GM18499 (cell line): ENCODE results near the gene ZNF182.
"Not testable (repeated sequence)": the region's sequence is repeated elsewhere in the genome, so short reads cannot be mapped to it uniquely, and the experiment has no call there.

Experiments used
- ATAC-seq: cut with Tn5 transposase; IDR thresholded peaks from one replicate; pipeline ENCODE4 v1.9.1; 2021; ENCODE audit warnings: moderate number of reproducible peaks; ENCODE audit not compliant: insufficient read depth, unreplicated experiment

ZNF182 gene

GRCh38 chrX:48003758-48004457, at the start of gene ZNF182:
Gene ZNF182 (minus strand): TSS chrX:48003989. CDS start chrX:48002609, 1,380 bp downstream.
- ATAC-seq, result peak; percentile 62

- no peak for ATAC-seq
These were observed 43.1 kb upstream of the ZNF182 start for GRCh38 chrX:48046846-48047245.

- ATAC-seq, result no peak
These were observed 41.9 kb upstream of the ZNF182 start for GRCh38 chrX:48045410-48046311.

GRCh38 chrX:48043056-48043455, 39.3 kb upstream of the ZNF182 start:
- ATAC-seq, result no peak

GRCh38 chrX:48035891-48036290, 32.1 kb upstream of the ZNF182 start:
- ATAC-seq, result no peak

GRCh38 chrX:48030641-48031173, 26.9 kb upstream of the ZNF182 start:
- ATAC-seq, result not testable (repeated sequence)

GRCh38 chrX:48030237-48030636, 26.4 kb upstream of the ZNF182 start:
- no peak for ATAC-seq

- ATAC-seq, result no peak
These were observed 24.3 kb upstream of the ZNF182 start for GRCh38 chrX:48028091-48028490.

- ATAC-seq, result not testable (repeated sequence)
These were observed 23.8 kb upstream of the ZNF182 start for GRCh38 chrX:48027545-48027944.

GRCh38 chrX:48025561-48025960, 21.8 kb upstream of the ZNF182 start:
- no peak for ATAC-seq

GRCh38 chrX:48022738-48023137, 18.9 kb upstream of the ZNF182 start:
- no peak for ATAC-seq

- no peak for ATAC-seq
These were observed 18.3 kb upstream of the ZNF182 start for GRCh38 chrX:48022100-48022499.

- no peak for ATAC-seq
These were observed 17.5 kb upstream of the ZNF182 start for GRCh38 chrX:48021026-48021900.

GRCh38 chrX:48020472-48020871, 16.7 kb upstream of the ZNF182 start:
- not testable (repeated sequence) for ATAC-seq

GRCh38 chrX:48019892-48020291, 16.1 kb upstream of the ZNF182 start:
- ATAC-seq, result not testable (repeated sequence)

- ATAC-seq, result not testable (repeated sequence)
These were observed 13.0 kb upstream of the ZNF182 start for GRCh38 chrX:48016583-48017310.

GRCh38 chrX:48009445-48009960, 5.7 kb upstream of the ZNF182 start:
- not testable (repeated sequence) for ATAC-seq

GRCh38 chrX:48006688-48007087, 2.9 kb upstream of the ZNF182 start, which contains the start of gene SPACA5:
Gene SPACA5 (plus strand): TSS chrX:48006988. CDS start chrX:48007803, 815 bp downstream.
- ATAC-seq, result not testable (repeated sequence)

- ATAC-seq, result no peak
These were observed 427 bp downstream of the ZNF182 start for GRCh38 chrX:48003367-48003757.
